Esophagus (tissue), 2 donors: ENCODE measurements around the gene GSTO2. TPM values are rescaled to one million over a fixed set of nuclear protein-coding genes. Genes with fewer than 3 reads are reported as not detected.

Experiments used
- H3K27ac ChIP-seq, 2 donors: one replicate each; pipeline ENCODE4 v1.5.1; 2013; ENCODE audit warnings: low read depth in 2 of 2, mild to moderate bottlenecking in 2 of 2, inconsistent platforms in 1 of 2, low read length in 1 of 2, moderate library complexity in 1 of 2
- H3K27me3 ChIP-seq, 2 donors: one replicate each; pipeline ENCODE4 v1.6.1; 2013; ENCODE audit warnings: low read length in 2 of 2, control low read depth in 1 of 2, mild to moderate bottlenecking in 1 of 2; ENCODE audit not compliant: insufficient read depth in 2 of 2, control insufficient read depth in 1 of 2
- H3K36me3 ChIP-seq, 2 donors: one replicate each; pipeline ENCODE4 v1.6.1; 2013; ENCODE audit warnings: low read length in 1 of 2; ENCODE audit not compliant: control insufficient read depth in 2 of 2, insufficient read depth in 2 of 2
- H3K4me1 ChIP-seq, 2 donors: one replicate each; pipeline ENCODE4 v1.6.1; 2013; ENCODE audit warnings: low read length in 1 of 2; ENCODE audit not compliant: control insufficient read depth in 2 of 2, insufficient read depth in 2 of 2
- H3K4me3 ChIP-seq, 2 donors: one replicate each; pipeline ENCODE4 v1.5.1; 2013; ENCODE audit warnings: low read length in 2 of 2, mild to moderate bottlenecking in 2 of 2, low read depth in 1 of 2, moderate library complexity in 1 of 2
- H3K9me3 ChIP-seq, 2 donors: one replicate each; pipeline ENCODE4 v1.6.1; 2013; ENCODE audit warnings: mild to moderate bottlenecking in 2 of 2, low read depth in 1 of 2, low read length in 1 of 2, moderate library complexity in 1 of 2; ENCODE audit not compliant: control insufficient read depth in 2 of 2, insufficient read depth in 1 of 2
- WGBS, 2 donors: extraction: QIAGEN DNeasy Blood & Tissue Kit; methylation state at CpG; one replicate each; pipeline ENCODE4 v1.1.7; 2013; 5-methylcytosine and 5-hydroxymethylcytosine counted together
- polyA plus RNA-seq, 2 donors: library from polyadenylated mRNA; stranded (reverse); fragments of 200-250 nt; gene quantifications; one replicate each; pipeline ENCODE4 v1.2.3, GENCODE V29; 2013
- donor health status: healthy with polysubstance abuse.
- donor health status: Bipolar disorder and iron deficiency.

GSTO2 gene
- polyA plus RNA-seq, 2 donors, result 19.9 to 20.3 TPM

DNA sequence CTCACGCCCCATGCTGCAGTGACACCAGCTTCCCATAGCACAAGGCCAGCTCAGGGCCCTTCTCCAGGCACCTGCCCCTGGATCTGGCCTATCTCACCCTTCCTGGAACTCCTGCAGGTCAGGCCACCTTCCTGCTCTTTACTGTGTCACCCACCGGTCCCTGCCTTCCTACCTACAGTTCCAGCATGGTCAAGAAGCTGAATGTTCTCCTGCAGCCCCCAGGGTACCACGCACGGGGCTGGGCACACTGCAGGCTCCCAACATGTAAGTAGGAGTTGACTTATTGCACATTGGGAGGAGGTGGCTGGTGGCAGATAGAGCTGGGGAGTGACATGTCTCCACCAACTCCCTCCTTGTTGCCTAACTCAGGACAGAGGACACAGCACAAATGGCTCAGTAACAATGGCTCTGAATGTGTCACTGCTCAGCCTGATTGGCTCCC lies 54.8 kb downstream of the GSTO2 start:
- peak overlapping the region; percentile 92 to 98 for H3K27ac ChIP-seq
- peaks cover 2 to 6% of the 10 kb centered on the region in 2 donors for H3K36me3 ChIP-seq
- no peaks in the 10 kb centered on the region for H3K9me3 ChIP-seq
- H3K4me1 ChIP-seq, result peaks cover 27 to 66% of the 10 kb centered on the region in 2 donors
- no peaks in the 10 kb centered on the region for H3K27me3 ChIP-seq
- no peak overlapping the region for H3K4me3 ChIP-seq
- 87 to 90% methylated on average over 4 of the region's 4 CpGs for WGBS, 2 donors

DNA sequence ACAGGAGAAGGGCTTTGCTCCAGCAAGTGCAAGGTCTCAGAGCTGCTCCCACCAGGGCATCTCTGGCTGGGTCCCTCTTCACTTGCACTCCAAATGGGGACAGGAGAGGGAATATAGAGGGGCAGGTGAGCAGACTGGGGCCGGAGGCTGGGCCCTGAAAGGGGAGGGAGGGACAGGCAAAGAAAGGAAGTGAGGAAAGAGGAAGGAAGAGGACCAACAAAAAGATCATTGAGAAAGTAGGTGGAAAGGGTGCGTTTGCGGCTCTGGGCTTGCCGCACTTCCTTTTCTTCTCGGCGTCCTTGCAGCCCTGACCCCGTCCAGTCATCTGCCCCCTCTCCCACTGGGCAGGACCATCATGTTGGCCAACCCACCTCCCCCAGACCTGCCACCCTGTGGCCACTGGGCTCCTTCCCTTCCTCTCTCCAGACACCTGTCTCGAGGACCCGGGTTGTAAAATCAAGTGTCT lies 55.3 kb downstream of the GSTO2 start:
- H3K27ac ChIP-seq, result peak overlapping the region; percentile 92 to 98
- H3K36me3 ChIP-seq, result peaks cover 2 to 6% of the 10 kb centered on the region in 2 donors
- 67 to 77% methylated on average over 9 of the region's 9 CpGs for WGBS, 2 donors
- H3K9me3 ChIP-seq, result no peaks in the 10 kb centered on the region
- H3K4me1 ChIP-seq, result peaks cover 24 to 66% of the 10 kb centered on the region in 2 donors
- H3K4me3 ChIP-seq, result no peak overlapping the region
- H3K27me3 ChIP-seq, result no peaks in the 10 kb centered on the region

DNA sequence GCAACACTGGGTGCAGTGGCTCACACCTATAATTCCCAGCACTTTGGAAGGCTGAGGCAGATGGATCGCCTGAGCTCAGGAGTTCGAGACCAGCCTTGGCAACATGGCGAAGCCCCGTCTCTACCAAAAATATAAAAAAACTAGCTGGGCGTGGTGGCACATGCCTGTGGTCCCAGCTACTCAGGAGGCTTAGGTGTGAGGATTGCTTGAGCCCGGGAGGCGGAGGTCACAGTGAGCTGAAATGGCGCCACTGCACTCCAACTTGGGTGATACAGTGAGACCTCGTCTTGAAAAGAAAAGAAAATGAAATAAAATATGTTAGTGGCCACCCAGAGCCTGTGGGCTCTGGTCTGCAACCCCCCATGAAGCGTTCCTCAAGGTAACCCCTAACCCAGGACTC lies 55.9 kb downstream of the GSTO2 start:
- no peaks in the 10 kb centered on the region for H3K27me3 ChIP-seq
- H3K9me3 ChIP-seq, result no peaks in the 10 kb centered on the region
- peaks cover 27 to 67% of the 10 kb centered on the region in 2 donors for H3K4me1 ChIP-seq
- no peak overlapping the region for H3K4me3 ChIP-seq
- H3K36me3 ChIP-seq, result peaks cover 2 to 6% of the 10 kb centered on the region in 2 donors
- peak overlapping the region; percentile 60 to 82 for H3K27ac ChIP-seq
- 91 to 97% methylated on average over 10 of the region's 10 CpGs for WGBS, 2 donors

GRCh38 chr10:104325436-104326435 lies 56.8 kb downstream of the GSTO2 start:
- Histone ChIP-seq H3K4me3 (no peak overlapping the region), H3K27ac (peak overlapping the region; percentile 60 to 82), H3K9me3 (no peaks in the 10 kb centered on the region), H3K4me1 (peaks cover 28 to 68% of the 10 kb centered on the region in 2 donors), H3K36me3 (peaks cover 2 to 6% of the 10 kb centered on the region in 2 donors), H3K27me3 (no peaks in the 10 kb centered on the region)
- WGBS, 2 donors, result 71 to 77% methylated on average over 28 of the region's 28 CpGs

GRCh38 chr10:104326991-104327610 lies 58.1 kb downstream of the GSTO2 start:
- Histone ChIP-seq H3K4me1 (peaks cover 28 to 63% of the 10 kb centered on the region in 2 donors), H3K27me3 (no peaks in the 10 kb centered on the region), H3K9me3 (no peaks in the 10 kb centered on the region), H3K27ac (peak overlapping the region; percentile 92 to 99), H3K4me3 (no peak overlapping the region), H3K36me3 (peaks cover 2 to 6% of the 10 kb centered on the region in 2 donors)
- 96% methylated on average over 9 of the region's 9 CpGs for WGBS, 2 donors

- Histone ChIP-seq H3K4me3 (peak overlapping the region; percentile 22 to 25), H3K27ac (peak overlapping the region; percentile 92 to 99), H3K4me1 (peaks cover 25 to 60% of the 10 kb centered on the region in 2 donors), H3K27me3 (no peaks in the 10 kb centered on the region), H3K9me3 (no peaks in the 10 kb centered on the region), H3K36me3 (peaks cover 2 to 7% of the 10 kb centered on the region in 2 donors)
- 29 to 44% methylated on average over 20 of the region's 20 CpGs for WGBS, 2 donors
Measured at GRCh38 chr10:104327745-104328645, 59.0 kb downstream of the GSTO2 start.

- peaks cover 25 to 61% of the 10 kb centered on the region in 2 donors for H3K4me1 ChIP-seq
- H3K27ac ChIP-seq, result peak overlapping the region; percentile 92 to 99
- H3K4me3 ChIP-seq, result peak overlapping the region; percentile 22 to 25
- peaks cover 2 to 13% of the 10 kb centered on the region in 2 donors for H3K36me3 ChIP-seq
- 19 to 36% methylated on average over 3 of the region's 3 CpGs for WGBS, 2 donors
- H3K27me3 ChIP-seq, result no peaks in the 10 kb centered on the region
- no peaks in the 10 kb centered on the region for H3K9me3 ChIP-seq
Measured at GRCh38 chr10:104328646-104328895, 59.6 kb downstream of the GSTO2 start.

- Histone ChIP-seq H3K36me3 (peaks cover 2 to 15% of the 10 kb centered on the region in 2 donors), H3K9me3 (no peaks in the 10 kb centered on the region)
Measured at GRCh38 chr10:104328896-104329710, 60.1 kb downstream of the GSTO2 start.

More at GRCh38 chr10:104328896-104329710, 60.1 kb downstream of the GSTO2 start:
- no peaks in the 10 kb centered on the region for H3K27me3 ChIP-seq
- 18 to 36% methylated on average over 15 of the region's 15 CpGs for WGBS, 2 donors
- peak overlapping the region; percentile 92 to 99 for H3K27ac ChIP-seq
- H3K4me1 ChIP-seq, result peaks cover 27 to 61% of the 10 kb centered on the region in 2 donors
- peak overlapping the region; percentile 22 to 25 for H3K4me3 ChIP-seq
